Adrenal gland (tissue), 12 donors: ENCODE data around the gene NCKAP5L. TPM values are rescaled to one million over a fixed set of nuclear protein-coding genes. Genes with fewer than 3 reads are reported as not detected.
A peak's percentile ranks its signal among the peaks of the same experiment; 100 is the strongest.

Source experiments
- DNase-seq, 7 donors: peaks; one replicate each; pipeline ENCODE4 v3.0.0-alpha.2; 2019 to 2020
- H3K27ac ChIP-seq, 5 donors: fragments of 200-600 bp; sonication (generic) in 4 of 5; 1 replicate in 3 of 5; 2 replicates in 2 of 5; pipeline versions ENCODE4 v1.5.1 to v1.8.0; 2016 to 2020; ENCODE audit warnings: mild to moderate bottlenecking in 1 of 5
- H3K27me3 ChIP-seq: fragments of 200-600 bp; 2 replicates; pipeline ENCODE4 v1.8.0; 2021
- H3K36me3 ChIP-seq, 2 donors: fragments of 200-600 bp; replicated peaks in 1 of 2; 1 replicate in 1 of 2; 2 replicates in 1 of 2; pipeline versions ENCODE4 v1.5.1 to v1.8.0; 2018 to 2022
- H3K4me1 ChIP-seq, 2 donors: fragments of 200-600 bp; replicated peaks in 1 of 2; 1 replicate in 1 of 2; 2 replicates in 1 of 2; pipeline versions ENCODE4 v1.5.1 to v1.8.0; 2018 to 2021
- H3K4me3 ChIP-seq, 4 donors: fragments of 200-600 bp; sonication (generic) in 3 of 4; one replicate each; pipeline ENCODE4 v1.5.1; 2016 to 2018
- H3K9me3 ChIP-seq, 3 donors: fragments of 200-600 bp; sonication (generic) in 1 of 3; replicated peaks in 1 of 3; 1 replicate in 2 of 3; 2 replicates in 1 of 3; pipeline versions ENCODE4 v1.5.1 to v1.8.0; 2016 to 2021
- POLR2A ChIP-seq, 2 donors: fragments of 450-650 bp; IDR thresholded peaks; one replicate each; pipeline ENCODE4 v1.6.1; 2017; ENCODE audit warnings: antibody characterized with exemption in 2 of 2, mild to moderate bottlenecking in 2 of 2, moderate library complexity in 1 of 2
- WGBS, 4 donors: extraction: QIAGEN DNeasy Blood & Tissue Kit in 2 of 4; methylation state at CpG; one replicate each; pipeline versions ENCODE4 v1.1.5 to v1.1.7; 2013 to 2017; 5-methylcytosine and 5-hydroxymethylcytosine counted together
- intact Hi-C, 2 donors: fragments of 100-400 bp; cut with DNase I; formaldehyde crosslinking; loops; one replicate each; pipeline versions ENCODE4 v1.14.1 to v1.15.0; 2022 to 2023
- polyA plus RNA-seq, 3 donors: library from polyadenylated mRNA; stranded (reverse); fragments of 200-250 nt in 2 of 3; fragments of 350-450 nt in 1 of 3; fragmentation: Illumina TruSeq in 1 of 3; extraction: RNeasy Lipid Tissue Mini Kit (QIAGEN cat#74804) in 1 of 3; gene quantifications; one replicate each; pipeline ENCODE4 v1.2.3, GENCODE V29; 2013 to 2014
- total RNA-seq, 9 donors: library from RNA; depleted of rRNA in 4 of 9; stranded (reverse); fragments of >200 nt in 4 of 9; fragments of 120-200 nt in 1 of 9; fragmentation: NEBNext Ultra II Directional in 1 of 9; extraction: Animal tissue kit (Norgen Biotek cat#: 25700) in 1 of 9; gene quantifications; one replicate each; pipeline versions ENCODE4 v1.1.0 to v1.2.4, GENCODE V29; 2013 to 2023
- TF ChIP-seq, protein P1 (sequence below), 6 experiments: fragments of 450-650 bp in 4 of 6; fragments of 200-600 bp in 2 of 6; sonication (generic) in 1 of 6; IDR thresholded peaks; 1 replicate in 5 of 6; 2 replicates in 1 of 6; pipeline versions ENCODE4 v1.5.1 to v1.8.0; 2016 to 2021; ENCODE audit warnings: antibody characterized with exemption in 6 of 6, mild to moderate bottlenecking in 2 of 6, moderate library complexity in 1 of 6
- donor health status: healthy with polysubstance abuse.
- donor health status: Bipolar disorder and iron deficiency.
- donor health status: DM: yes; HTN: yes; CAD: no.
- donor health status: DM: no; HTN: no; CAD: no.
- donor health status: DM: no; HTN: no; CAD: no.
- donor health status: DM: yes; HTN: yes; CAD: no.

NCKAP5L gene
- total and polyA plus RNA-seq, 12 donors, result 5.5 to 143 (median 38.4) TPM

DNA sequence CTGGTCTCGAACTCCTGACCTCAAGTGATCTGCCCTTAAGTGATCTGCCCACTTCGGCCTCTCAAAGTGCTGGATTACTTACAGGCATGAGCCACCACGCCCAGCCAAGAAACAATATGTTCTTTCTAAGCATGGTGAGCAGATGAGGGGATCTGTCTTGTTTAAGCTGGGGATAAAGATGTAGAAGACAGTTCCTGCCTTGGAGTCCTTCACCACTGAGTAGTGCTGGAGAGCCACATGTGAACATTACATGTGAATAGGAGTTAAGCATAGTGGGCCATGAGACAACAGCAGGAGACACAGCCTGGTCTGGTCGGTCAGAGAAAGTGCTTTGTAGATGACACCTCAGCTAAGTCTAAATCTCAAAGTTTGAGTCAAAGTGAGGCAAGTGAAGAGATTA, 60.9 kb downstream of the NCKAP5L start:
- peaks cover 0 to 6% of the 10 kb centered on the region in 2 donors for H3K4me1 ChIP-seq
- H3K27ac ChIP-seq, result no peak overlapping the region
- H3K36me3 ChIP-seq, result peaks cover 0 to 23% of the 10 kb centered on the region in 2 donors
- WGBS, 4 donors, result 75 to 82% (median 76%) methylated on average over 4 of the region's 4 CpGs
- H3K27me3 ChIP-seq, result no peaks in the 10 kb centered on the region
- H3K9me3 ChIP-seq, result no peaks in the 10 kb centered on the region
- TF ChIP-seq, protein P1, sequence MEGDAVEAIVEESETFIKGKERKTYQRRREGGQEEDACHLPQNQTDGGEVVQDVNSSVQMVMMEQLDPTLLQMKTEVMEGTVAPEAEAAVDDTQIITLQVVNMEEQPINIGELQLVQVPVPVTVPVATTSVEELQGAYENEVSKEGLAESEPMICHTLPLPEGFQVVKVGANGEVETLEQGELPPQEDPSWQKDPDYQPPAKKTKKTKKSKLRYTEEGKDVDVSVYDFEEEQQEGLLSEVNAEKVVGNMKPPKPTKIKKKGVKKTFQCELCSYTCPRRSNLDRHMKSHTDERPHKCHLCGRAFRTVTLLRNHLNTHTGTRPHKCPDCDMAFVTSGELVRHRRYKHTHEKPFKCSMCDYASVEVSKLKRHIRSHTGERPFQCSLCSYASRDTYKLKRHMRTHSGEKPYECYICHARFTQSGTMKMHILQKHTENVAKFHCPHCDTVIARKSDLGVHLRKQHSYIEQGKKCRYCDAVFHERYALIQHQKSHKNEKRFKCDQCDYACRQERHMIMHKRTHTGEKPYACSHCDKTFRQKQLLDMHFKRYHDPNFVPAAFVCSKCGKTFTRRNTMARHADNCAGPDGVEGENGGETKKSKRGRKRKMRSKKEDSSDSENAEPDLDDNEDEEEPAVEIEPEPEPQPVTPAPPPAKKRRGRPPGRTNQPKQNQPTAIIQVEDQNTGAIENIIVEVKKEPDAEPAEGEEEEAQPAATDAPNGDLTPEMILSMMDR (IDR thresholded peaks at IDR 0.05), result no peak
- no peak for TF ChIP-seq POLR2A (IDR thresholded peaks at IDR 0.05)
- peak in 1 of 7 donors; percentile 35 for DNase-seq
- intact Hi-C loops, result no loop called here
- H3K4me3 ChIP-seq, result no peak overlapping the region

DNA sequence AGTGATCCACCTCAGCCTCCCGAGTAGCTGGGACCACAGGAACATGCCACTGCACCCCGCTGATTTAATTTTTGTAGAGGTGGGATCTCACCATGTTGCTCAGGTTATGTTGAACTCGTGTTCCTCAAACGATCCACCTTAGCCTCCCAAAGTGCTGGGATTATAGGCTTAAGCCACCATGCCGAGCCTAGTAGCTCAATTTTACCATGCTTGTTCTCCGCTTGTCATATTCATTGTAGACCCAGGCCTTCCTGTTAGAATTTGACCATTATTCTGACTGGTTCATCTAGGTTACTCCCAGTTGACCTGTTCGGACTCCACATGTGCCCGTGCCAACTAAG, 62.1 kb downstream of the NCKAP5L start:
- peaks cover 0 to 35% of the 10 kb centered on the region in 2 donors for H3K36me3 ChIP-seq
- peaks cover 0 to 6% of the 10 kb centered on the region in 2 donors for H3K4me1 ChIP-seq
- 85 to 93% (median 91%) methylated on average over 8 of the region's 8 CpGs for WGBS, 4 donors
- no peaks in the 10 kb centered on the region for H3K9me3 ChIP-seq
- H3K27ac ChIP-seq, result no peak overlapping the region
- intact Hi-C loops, result no loop called here
- H3K27me3 ChIP-seq, result no peaks in the 10 kb centered on the region
- TF ChIP-seq, protein P1 (IDR thresholded peaks at IDR 0.05), result no peak
- no peak for TF ChIP-seq POLR2A (IDR thresholded peaks at IDR 0.05)
- DNase-seq, result peak in 1 of 7 donors; percentile 20
- no peak overlapping the region for H3K4me3 ChIP-seq

DNA sequence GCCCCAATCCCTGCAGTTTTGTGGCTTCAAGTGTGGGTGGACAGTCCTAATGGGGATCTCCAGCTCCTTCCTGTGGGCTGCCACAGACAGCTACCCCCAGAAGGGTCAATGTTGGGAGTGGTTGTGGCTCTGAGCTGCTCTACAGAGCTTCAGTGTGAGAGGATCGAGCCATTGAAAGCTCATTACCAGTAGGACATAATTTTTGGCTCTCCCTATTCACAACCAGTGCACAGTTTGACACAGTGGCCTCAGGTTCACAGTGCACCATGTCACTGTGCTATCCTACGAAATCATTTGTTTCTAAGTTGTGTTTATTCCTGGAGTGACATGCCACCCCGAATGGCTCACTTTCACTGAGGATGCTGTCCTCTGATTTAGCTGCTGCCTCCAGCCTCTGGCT, 64.1 kb downstream of the NCKAP5L start:
- Histone ChIP-seq H3K27ac (no peak overlapping the region), H3K27me3 (no peaks in the 10 kb centered on the region), H3K36me3 (peaks cover 0 to 55% of the 10 kb centered on the region in 2 donors), H3K4me1 (peaks cover 0 to 6% of the 10 kb centered on the region in 2 donors), H3K9me3 (no peaks in the 10 kb centered on the region), H3K4me3 (no peak overlapping the region)
- 59 to 80% (median 70%) methylated on average over 3 of the region's 3 CpGs for WGBS, 4 donors
- intact Hi-C loops, result no loop called here
- peak in 1 of 7 donors; percentile 44 for DNase-seq
- TF ChIP-seq POLR2A (IDR thresholded peaks at IDR 0.05), result no peak
- TF ChIP-seq, protein P1 (IDR thresholded peaks at IDR 0.05), result no peak

DNA sequence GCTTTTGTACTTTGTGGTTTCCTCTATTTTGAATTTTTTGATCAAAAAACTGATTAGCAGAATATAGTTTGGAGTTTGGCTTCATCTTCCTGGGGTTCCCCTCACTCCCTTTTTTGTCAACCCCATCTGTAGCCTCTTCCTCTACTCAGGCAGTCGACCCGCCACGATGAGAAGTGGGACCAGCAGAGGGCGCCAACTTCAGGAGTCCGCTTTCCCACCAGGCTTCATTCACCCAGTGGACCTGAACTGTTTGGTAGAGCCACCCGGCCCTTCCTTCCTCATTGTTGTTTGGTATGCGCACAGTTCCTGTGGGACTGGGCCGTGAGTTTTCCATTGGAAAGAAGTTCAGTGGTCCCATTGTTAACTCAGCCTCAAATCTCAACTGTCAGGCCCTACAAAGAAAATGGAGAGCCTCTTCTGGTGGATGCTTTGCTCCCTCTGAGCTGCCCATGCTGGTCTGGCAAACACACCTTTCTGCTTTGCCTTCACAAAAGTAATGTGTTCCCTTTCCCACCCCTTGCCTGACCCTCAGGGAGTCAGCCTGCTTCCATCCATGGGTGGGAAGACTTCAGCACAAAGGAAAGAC, 65.1 kb downstream of the NCKAP5L start:
- H3K27ac ChIP-seq, result no peak overlapping the region
- H3K9me3 ChIP-seq, result no peaks in the 10 kb centered on the region
- H3K4me1 ChIP-seq, result peaks cover 0 to 6% of the 10 kb centered on the region in 2 donors
- DNase-seq, result peak; percentile 57 to 88 (median 74)
- no peaks in the 10 kb centered on the region for H3K27me3 ChIP-seq
- TF ChIP-seq, protein P1 (IDR thresholded peaks at IDR 0.05), result peak; percentile 43 to 62 (median 52)
- no peak for TF ChIP-seq POLR2A (IDR thresholded peaks at IDR 0.05)
- intact Hi-C loops, result no loop called here
- 18 to 29% (median 25%) methylated on average over 8 of the region's 8 CpGs for WGBS, 4 donors
- no peak overlapping the region for H3K4me3 ChIP-seq
- H3K36me3 ChIP-seq, result peaks cover 0 to 65% of the 10 kb centered on the region in 2 donors
